Measurements from ENCODE around the gene RNF187. TPM values are rescaled to one million over a fixed set of nuclear protein-coding genes. Genes with fewer than 3 reads are reported as not detected.

The RNF187 gene
- total RNA-seq, 1 experiment from 2014 or later = 143 TPM

GRCh38 chr1:228453614-228454013 is 33.6 kb upstream of the RNF187 start:
- ATAC-seq = no peak
- DNase-seq (ENCODE audit: low read depth, low spot score) = no peak
- in situ Hi-C loops (cut with HindIII; ENCODE audit: low pct_unique_long_range_greater_than_20kb, low sequenced_read_pairs) (no loop called here), intact Hi-C loops (cut with micrococcal nuclease; ENCODE audit: unreplicated experiment) (loop anchor here (2.0 kb wide), 1 partner anchor 33 kb away; no protein-coding TSS in a partner anchor)
- BruUV-seq (replicated peaks) = no TSS peak
- POLR2A ChIA-PET = no interaction called here
- Histone ChIP-seq H3K36me3 (ENCODE audit: control insufficient read depth, insufficient read depth, low read length) (peaks cover 6% of the 10 kb centered on the region), H3K27me3 (ENCODE audit: control insufficient read depth, insufficient read depth, low read length) (no peaks in the 10 kb centered on the region), H3K4me3 (ENCODE audit: low read depth in 2 of 2, low read length in 2 of 2) (peak overlapping the region in 1 of 2 experiments; percentile 23; a peak in 1 of 4 replicates), H3K9me3 (ENCODE audit: control insufficient read depth, insufficient read depth, low read depth, low read length) (no peaks in the 10 kb centered on the region), H3K4me1 (ENCODE audit: control insufficient read depth, insufficient read depth, low read length) (peaks cover 13% of the 10 kb centered on the region), H3K27ac (ENCODE audit: low read length) (no peak overlapping the region)
- CTCF ChIA-PET = no interaction called here
- TF ChIP-seq TCF7L2 (IDR thresholded peaks at IDR 0.05; ENCODE audit: low read depth, low read length) = no peak
- TF ChIP-seq POLR2AphosphoS5 (IDR thresholded peaks at IDR 0.05; ENCODE audit: low read depth, low read length) = no peak
- no peak for TF ChIP-seq REST (IDR thresholded peaks at IDR 0.05; ENCODE audit: insufficient read depth in 1 of 2, low read depth in 2 of 2, low read length in 1 of 2)
- TF ChIP-seq SIN3A (IDR thresholded peaks at IDR 0.05; ENCODE audit: borderline replicate concordance, insufficient read depth, low read depth, low read length) = no peak
- TF ChIP-seq CTCF (IDR thresholded peaks at IDR 0.05) = no peak

GRCh38 chr1:228454238-228454637 is 32.9 kb upstream of the RNF187 start:
- H3K9me3 ChIP-seq (ENCODE audit: control insufficient read depth, insufficient read depth, low read depth, low read length) = no peaks in the 10 kb centered on the region
- peaks cover 6% of the 10 kb centered on the region for H3K36me3 ChIP-seq (ENCODE audit: control insufficient read depth, insufficient read depth, low read length)
- BruUV-seq (replicated peaks) = no TSS peak
- DNase-seq (ENCODE audit: low read depth, low spot score) (no peak), ATAC-seq (no peak)
- intact Hi-C loops (cut with micrococcal nuclease; ENCODE audit: unreplicated experiment) (no loop called here), in situ Hi-C loops (cut with HindIII; ENCODE audit: low pct_unique_long_range_greater_than_20kb, low sequenced_read_pairs) (no loop called here)
- H3K4me1 ChIP-seq (ENCODE audit: control insufficient read depth, insufficient read depth, low read length) = peaks cover 13% of the 10 kb centered on the region
- POLR2A ChIA-PET = no interaction called here
- no peak overlapping the region for H3K27ac ChIP-seq (ENCODE audit: low read length)
- TF ChIP-seq REST (IDR thresholded peaks at IDR 0.05; ENCODE audit: insufficient read depth in 1 of 2, low read depth in 2 of 2, low read length in 1 of 2) (no peak), CTCF (IDR thresholded peaks at IDR 0.05) (no peak), SIN3A (IDR thresholded peaks at IDR 0.05; ENCODE audit: borderline replicate concordance, insufficient read depth, low read depth, low read length) (no peak), TCF7L2 (IDR thresholded peaks at IDR 0.05; ENCODE audit: low read depth, low read length) (no peak)
- H3K27me3 ChIP-seq (ENCODE audit: control insufficient read depth, insufficient read depth, low read length) = no peaks in the 10 kb centered on the region
- CTCF ChIA-PET = no interaction called here
- H3K4me3 ChIP-seq (ENCODE audit: low read depth in 2 of 2, low read length in 2 of 2) = no peak overlapping the region

Data from Panc1 (cell line).